Stomach (tissue), 4 donors: ENCODE results near the gene UPP2.
A peak's percentile ranks its signal among the peaks of the same experiment; 100 is the strongest.

Source experiments
- POLR2A ChIP-seq, 4 donors: fragments of 450-650 bp; IDR thresholded peaks; one replicate each; pipeline ENCODE4 v1.6.1; 2016; ENCODE audit warnings: antibody characterized with exemption in 4 of 4, control low read depth in 2 of 4, mild to moderate bottlenecking in 1 of 4, moderate library complexity in 1 of 4
- POLR2AphosphoS5 ChIP-seq, 3 donors: sonication (generic); formaldehyde crosslinking; IDR thresholded peaks; one replicate each; pipeline ENCODE4 v1.6.1; 2016; ENCODE audit warnings: antibody characterized with exemption in 3 of 3

DNA sequence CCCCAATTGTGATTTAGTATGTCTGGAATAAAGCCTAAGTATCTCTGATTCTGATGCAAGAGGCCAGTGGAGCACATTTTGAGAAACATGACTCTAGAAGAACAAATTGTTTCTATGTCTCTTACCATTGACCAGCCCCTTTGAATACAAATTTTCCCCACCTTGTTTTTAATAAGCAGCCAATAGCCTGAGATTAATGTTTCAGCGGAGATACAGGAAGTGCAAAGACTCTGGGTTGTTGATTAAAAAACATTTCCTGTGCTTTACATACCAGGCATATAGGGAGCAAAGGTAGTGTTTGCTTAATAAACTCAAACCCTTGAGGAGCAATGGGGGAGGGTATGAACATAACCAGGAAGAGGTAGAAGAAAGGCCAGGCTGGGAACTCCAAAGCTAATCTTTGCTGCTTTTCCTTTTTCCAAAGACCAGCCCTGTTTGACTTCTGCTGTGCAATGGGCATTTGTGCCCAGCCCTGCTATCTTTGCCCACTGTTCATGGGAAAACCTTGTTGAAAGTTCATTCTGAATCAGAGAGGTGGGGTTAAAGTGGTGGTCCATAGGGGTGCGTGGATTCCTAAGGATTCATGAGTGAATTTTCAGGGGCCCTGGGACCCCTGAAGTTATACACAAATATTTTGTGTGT is 29.3 kb downstream of the UPP2 start:
- TF ChIP-seq POLR2AphosphoS5 (IDR thresholded peaks at IDR 0.05) (peak in 2 of 3 donors; percentile 58 to 80), POLR2A (IDR thresholded peaks at IDR 0.05) (no peak)
